Measurements from ENCODE around the gene CXCL17. TPM values are rescaled to one million over a fixed set of nuclear protein-coding genes. Genes with fewer than 3 reads are reported as not detected.
"Not testable (repeated sequence)": the region's sequence is repeated elsewhere in the genome, so short reads cannot be mapped to it uniquely, and the experiment has no call there.

CXCL17 gene
- total RNA-seq, 1 donor, result not detected

- Histone ChIP-seq H3K4me1 (ENCODE audit: insufficient read depth, low read length) (peaks cover 22% of the 10 kb centered on the region), H3K4me3 (ENCODE audit: low read length) (no peak overlapping the region), H3K9me3 (ENCODE audit: low read depth, low read length) (no peaks in the 10 kb centered on the region), H3K27me3 (ENCODE audit: insufficient read depth, low read length) (no peaks in the 10 kb centered on the region)
Observed at GRCh38 chr19:42471554-42472249, 29.0 kb upstream of the CXCL17 start.

- Histone ChIP-seq H3K4me3 (ENCODE audit: low read length) (no peak overlapping the region), H3K9me3 (ENCODE audit: low read depth, low read length) (no peaks in the 10 kb centered on the region), H3K27me3 (ENCODE audit: insufficient read depth, low read length) (no peaks in the 10 kb centered on the region), H3K4me1 (ENCODE audit: insufficient read depth, low read length) (peaks cover 39% of the 10 kb centered on the region)
Observed at GRCh38 chr19:42469311-42470235, 26.8 kb upstream of the CXCL17 start.

- Histone ChIP-seq H3K4me1 (ENCODE audit: insufficient read depth, low read length) (peaks cover 39% of the 10 kb centered on the region), H3K4me3 (ENCODE audit: low read length) (no peak overlapping the region), H3K27me3 (ENCODE audit: insufficient read depth, low read length) (no peaks in the 10 kb centered on the region), H3K9me3 (ENCODE audit: low read depth, low read length) (no peaks in the 10 kb centered on the region)
Observed at GRCh38 chr19:42468273-42468796, 25.6 kb upstream of the CXCL17 start.

DNA sequence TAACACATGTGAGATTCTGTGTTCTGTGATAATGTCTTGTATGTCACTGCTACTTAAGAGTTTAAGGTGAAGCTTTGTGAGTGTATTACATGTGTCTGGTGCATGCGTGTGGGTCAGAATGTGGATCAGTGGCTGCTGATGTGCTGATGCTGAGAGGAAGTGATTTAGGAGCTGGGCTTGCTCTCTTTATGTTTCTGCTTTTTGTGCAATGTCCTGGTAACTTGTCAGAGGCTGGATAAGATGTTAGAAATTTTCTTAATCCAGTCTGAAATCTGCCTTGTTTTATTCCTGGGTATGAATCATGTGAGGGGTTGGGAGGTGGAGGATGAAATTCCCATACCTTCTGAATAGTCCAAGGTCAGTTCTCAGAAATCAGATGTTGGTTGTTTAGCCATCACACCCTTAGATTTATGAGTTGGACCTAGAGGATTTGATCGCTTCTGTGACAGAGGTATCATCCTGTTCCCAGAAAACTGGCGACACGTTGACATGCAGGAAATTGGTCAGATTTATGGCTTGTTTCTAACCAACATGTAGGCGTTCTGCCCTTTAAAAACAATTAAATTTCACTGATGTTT is 24.5 kb upstream of the CXCL17 start:
- Histone ChIP-seq H3K27me3 (ENCODE audit: insufficient read depth, low read length) (no peaks in the 10 kb centered on the region), H3K4me1 (ENCODE audit: insufficient read depth, low read length) (peaks cover 45% of the 10 kb centered on the region), H3K4me3 (ENCODE audit: low read length) (no peak overlapping the region), H3K9me3 (ENCODE audit: low read depth, low read length) (no peaks in the 10 kb centered on the region)

DNA sequence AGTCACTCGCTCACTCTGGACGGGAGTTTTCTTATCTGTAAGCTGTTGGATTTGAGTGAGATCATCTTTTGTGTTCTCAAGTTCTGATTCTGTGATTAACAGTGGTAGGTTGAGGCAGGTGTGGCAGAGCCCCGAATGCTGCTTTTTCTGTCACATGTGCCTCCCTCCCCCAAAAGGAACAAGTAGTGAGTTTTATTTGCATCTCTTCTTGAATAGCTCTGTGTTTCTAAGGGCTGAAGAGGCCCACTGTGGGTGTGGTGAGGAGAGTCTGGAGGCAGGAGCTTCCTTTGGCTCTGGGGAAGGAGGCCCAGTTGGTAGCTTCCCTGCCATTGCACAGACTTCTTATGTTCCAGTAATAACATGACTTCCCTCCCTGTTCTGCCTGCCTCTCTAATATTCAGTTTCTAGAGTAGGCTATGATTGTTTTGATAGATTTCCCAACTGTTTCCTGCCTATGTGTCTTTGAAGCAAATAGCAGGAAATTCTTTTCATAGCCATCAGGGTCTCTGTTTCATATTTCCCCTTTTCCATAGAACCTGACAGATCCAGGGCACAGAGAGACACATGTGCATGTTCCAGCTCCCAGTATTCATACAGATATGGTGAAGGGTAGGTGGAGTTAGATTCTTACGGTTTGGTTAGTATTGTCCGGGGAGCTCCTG is 23.9 kb upstream of the CXCL17 start:
- Histone ChIP-seq H3K4me1 (ENCODE audit: insufficient read depth, low read length) (peaks cover 48% of the 10 kb centered on the region), H3K9me3 (ENCODE audit: low read depth, low read length) (no peaks in the 10 kb centered on the region), H3K27me3 (ENCODE audit: insufficient read depth, low read length) (no peaks in the 10 kb centered on the region), H3K4me3 (ENCODE audit: low read length) (no peak overlapping the region)

GRCh38 chr19:42465827-42466280 is 23.1 kb upstream of the CXCL17 start:
- Histone ChIP-seq H3K27me3 (ENCODE audit: insufficient read depth, low read length) (no peaks in the 10 kb centered on the region), H3K9me3 (ENCODE audit: low read depth, low read length) (no peaks in the 10 kb centered on the region), H3K4me3 (ENCODE audit: low read length) (no peak overlapping the region), H3K4me1 (ENCODE audit: insufficient read depth, low read length) (peaks cover 48% of the 10 kb centered on the region)

DNA sequence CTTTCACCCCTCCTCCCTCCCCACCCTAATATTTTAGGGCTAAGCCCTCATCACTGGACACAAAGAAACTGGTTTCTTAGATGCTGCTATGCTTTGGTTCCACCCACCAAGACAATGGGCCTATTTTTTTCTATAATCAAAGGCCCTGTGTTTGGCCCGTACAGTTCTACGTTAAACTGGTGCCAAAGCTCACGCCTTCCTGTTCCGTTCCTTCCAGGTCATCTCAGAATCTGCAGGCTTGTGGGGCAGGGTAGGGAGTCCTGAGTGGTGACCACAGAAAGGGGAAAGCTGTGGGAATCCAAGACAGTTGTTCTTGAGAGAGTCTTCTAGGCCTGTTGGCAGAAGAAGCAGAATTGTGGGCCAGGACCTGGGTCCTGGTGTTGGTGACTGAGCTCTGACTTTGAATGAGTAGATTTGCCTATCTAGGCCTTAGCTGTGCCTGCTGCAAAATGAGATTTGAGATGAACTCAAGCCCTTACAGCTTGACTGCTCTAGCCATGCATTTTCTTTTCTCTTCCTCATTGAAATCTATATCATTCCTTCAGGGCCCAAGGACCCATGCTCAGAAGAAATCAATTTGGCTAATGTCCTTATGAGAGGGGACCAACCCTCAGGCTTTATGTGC is 19.1 kb upstream of the CXCL17 start:
- no peak overlapping the region for H3K4me3 ChIP-seq (ENCODE audit: low read length)
- H3K4me1 ChIP-seq (ENCODE audit: insufficient read depth, low read length), result peaks cover 28% of the 10 kb centered on the region
- H3K27me3 ChIP-seq (ENCODE audit: insufficient read depth, low read length), result no peaks in the 10 kb centered on the region
- no peaks in the 10 kb centered on the region for H3K9me3 ChIP-seq (ENCODE audit: low read depth, low read length)

GRCh38 chr19:42461231-42461630 is 18.5 kb upstream of the CXCL17 start:
- not testable (repeated sequence) for H3K9me3 ChIP-seq (ENCODE audit: low read depth, low read length); H3K27me3 ChIP-seq (ENCODE audit: insufficient read depth, low read length); H3K4me3 ChIP-seq (ENCODE audit: low read length)
- H3K4me1 ChIP-seq (ENCODE audit: insufficient read depth, low read length), result peaks cover 25% of the 10 kb centered on the region

DNA sequence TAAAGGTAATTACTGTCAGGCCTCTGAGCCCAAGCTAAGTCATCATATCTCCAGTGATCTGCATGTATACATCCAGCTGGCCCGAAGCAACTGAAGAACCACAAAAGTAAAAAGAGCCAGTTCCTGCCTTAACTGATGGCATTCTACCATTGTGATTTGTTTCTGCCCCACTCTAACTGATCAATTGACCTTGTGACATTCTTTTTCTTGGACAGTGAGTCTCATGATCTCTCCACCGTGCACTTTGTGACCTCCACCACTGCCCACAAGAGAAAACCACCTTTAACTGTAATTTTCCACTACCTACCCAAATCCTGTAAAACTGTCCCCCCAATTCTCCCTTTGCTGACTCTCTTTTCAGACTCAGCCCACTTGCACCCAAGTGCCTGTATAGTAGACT is 17.2 kb upstream of the CXCL17 start:
- Histone ChIP-seq H3K4me1 (ENCODE audit: insufficient read depth, low read length) (peaks cover 26% of the 10 kb centered on the region), H3K4me3 (ENCODE audit: low read length) (no peak overlapping the region), H3K9me3 (ENCODE audit: low read depth, low read length) (no peaks in the 10 kb centered on the region), H3K27me3 (ENCODE audit: insufficient read depth, low read length) (no peaks in the 10 kb centered on the region)

- Histone ChIP-seq H3K4me3 (ENCODE audit: low read length) (no peak overlapping the region), H3K27me3 (ENCODE audit: insufficient read depth, low read length) (no peaks in the 10 kb centered on the region), H3K9me3 (ENCODE audit: low read depth, low read length) (no peaks in the 10 kb centered on the region), H3K4me1 (ENCODE audit: insufficient read depth, low read length) (peaks cover 40% of the 10 kb centered on the region)
Observed at GRCh38 chr19:42455621-42456081, 12.9 kb upstream of the CXCL17 start.

DNA sequence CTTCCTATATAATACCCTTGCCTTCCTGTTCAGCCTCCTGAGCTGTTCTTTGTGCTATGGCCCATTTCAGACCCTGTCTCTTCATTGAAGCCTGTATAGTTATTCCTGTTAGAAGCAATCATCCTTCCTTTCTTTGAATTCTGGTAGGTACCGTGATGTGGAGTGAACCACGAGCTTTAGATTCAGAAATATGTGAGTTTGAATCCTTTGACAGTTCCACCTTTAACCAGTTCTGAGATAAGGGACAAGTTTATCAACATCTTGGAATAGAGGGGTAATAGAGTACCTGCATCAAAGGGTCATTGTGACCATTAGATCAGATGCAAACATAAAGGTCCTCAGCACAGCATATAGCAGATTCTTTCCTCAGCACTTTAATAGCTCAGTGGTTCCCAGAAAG is 12.3 kb upstream of the CXCL17 start:
- no peaks in the 10 kb centered on the region for H3K27me3 ChIP-seq (ENCODE audit: insufficient read depth, low read length)
- no peak overlapping the region for H3K4me3 ChIP-seq (ENCODE audit: low read length)
- peaks cover 45% of the 10 kb centered on the region for H3K4me1 ChIP-seq (ENCODE audit: insufficient read depth, low read length)

GRCh38 chr19:42452590-42452989 is 9.8 kb upstream of the CXCL17 start:
- Histone ChIP-seq H3K9me3 (ENCODE audit: low read depth, low read length) (no peaks in the 10 kb centered on the region), H3K4me1 (ENCODE audit: insufficient read depth, low read length) (peaks cover 54% of the 10 kb centered on the region), H3K27me3 (ENCODE audit: insufficient read depth, low read length) (no peaks in the 10 kb centered on the region), H3K4me3 (ENCODE audit: low read length) (no peak overlapping the region)

More for the DNA sequence above, 12.3 kb upstream of the CXCL17 start:
- no peaks in the 10 kb centered on the region for H3K9me3 ChIP-seq (ENCODE audit: low read depth, low read length)

GRCh38 chr19:42450314-42450934 is 7.7 kb upstream of the CXCL17 start:
- H3K4me3 ChIP-seq (ENCODE audit: low read length), result no peak overlapping the region
- no peaks in the 10 kb centered on the region for H3K9me3 ChIP-seq (ENCODE audit: low read depth, low read length)
- peaks cover 44% of the 10 kb centered on the region for H3K4me1 ChIP-seq (ENCODE audit: insufficient read depth, low read length)
- no peaks in the 10 kb centered on the region for H3K27me3 ChIP-seq (ENCODE audit: insufficient read depth, low read length)

DNA sequence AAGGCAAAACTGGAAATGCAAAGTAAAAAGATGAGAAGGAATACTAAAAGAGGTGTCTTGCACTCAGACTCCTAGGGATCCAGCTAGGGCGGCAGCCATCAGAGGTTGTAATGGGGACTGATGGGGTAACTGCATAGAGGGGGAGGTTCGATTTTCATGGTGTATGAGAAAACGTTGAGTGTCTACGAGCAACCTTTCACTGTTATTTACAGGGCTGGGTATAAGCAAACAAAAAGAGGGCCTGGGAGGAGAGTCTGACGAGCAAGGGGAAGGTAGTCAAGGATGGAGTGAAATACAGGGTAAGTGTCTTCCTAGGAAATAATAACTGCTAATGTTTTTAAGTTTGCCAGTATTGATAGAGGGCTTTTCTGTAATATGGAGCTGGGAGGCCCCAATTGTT is 5.6 kb upstream of the CXCL17 start:
- H3K27me3 ChIP-seq (ENCODE audit: insufficient read depth, low read length); H3K4me3 ChIP-seq (ENCODE audit: low read length); H3K9me3 ChIP-seq (ENCODE audit: low read depth, low read length): not testable (repeated sequence)
- H3K4me1 ChIP-seq (ENCODE audit: insufficient read depth, low read length), result peaks cover 37% of the 10 kb centered on the region
